Nephron progenitor cell (in vitro differentiated cells): Measurements from ENCODE around the gene ABCC8.

ENCODE experiments used
- DNase-seq: peaks from one replicate; pipeline ENCODE4 v3.0.0; 2021
- H3K27ac Mint-ChIP-seq: 2 replicates; pipeline ENCODE4 v1.8.0; 2021; ENCODE audit warnings: mild to moderate bottlenecking, moderate library complexity, mixed read lengths
- H3K27me3 Mint-ChIP-seq: 2 replicates; pipeline ENCODE4 v1.8.0; 2021; ENCODE audit warnings: mild to moderate bottlenecking, low read depth, mixed read lengths; ENCODE audit not compliant: poor library complexity
- H3K36me3 Mint-ChIP-seq: 2 replicates; pipeline ENCODE4 v1.8.0; 2021; ENCODE audit warnings: low read depth, mixed read lengths
- H3K4me1 Mint-ChIP-seq: 2 replicates; pipeline ENCODE4 v1.8.0; 2021; ENCODE audit warnings: mixed read lengths
- H3K4me3 Mint-ChIP-seq: 2 replicates; pipeline ENCODE4 v1.8.0; 2021; ENCODE audit warnings: mild to moderate bottlenecking, moderate library complexity, mixed read lengths
- H3K9me3 Mint-ChIP-seq: 2 replicates; pipeline ENCODE4 v1.8.0; 2021; ENCODE audit warnings: mild to moderate bottlenecking, moderate library complexity, mixed read lengths
- TF ChIP-seq, protein P1 (sequence below): fragments of 200-600 bp; sonication (generic); IDR thresholded peaks from 2 replicates; pipeline ENCODE4 v1.5.0; 2021; ENCODE audit warnings: antibody characterized with exemption

ABCC8 gene

DNA sequence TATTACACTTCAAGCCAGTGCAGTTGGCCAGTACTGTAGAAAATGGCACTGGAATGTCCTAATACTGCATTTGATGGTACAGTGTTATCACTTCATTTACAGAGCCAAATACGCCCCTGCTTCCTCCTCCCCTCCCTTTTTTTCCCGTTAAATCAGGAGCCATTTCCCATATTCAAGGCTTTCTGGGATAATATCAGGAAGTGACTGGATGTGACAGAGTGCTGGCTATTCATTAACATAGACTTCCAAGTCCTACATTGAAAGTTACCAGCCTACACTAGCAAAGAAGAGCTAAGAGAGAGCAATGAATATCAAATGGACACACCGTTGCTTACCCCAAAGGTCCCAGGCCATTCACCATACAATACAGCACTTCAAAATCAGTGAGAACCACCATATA, 32.1 kb upstream of the ABCC8 start:
- Mint-ChIP-seq H3K4me3 (no peak overlapping the region), H3K9me3 (no peaks in the 10 kb centered on the region), H3K27me3 (peaks cover 20% of the 10 kb centered on the region), H3K36me3 (no peaks in the 10 kb centered on the region), H3K27ac (no peak overlapping the region), H3K4me1 (peaks cover 8% of the 10 kb centered on the region)
- TF ChIP-seq, protein P1, sequence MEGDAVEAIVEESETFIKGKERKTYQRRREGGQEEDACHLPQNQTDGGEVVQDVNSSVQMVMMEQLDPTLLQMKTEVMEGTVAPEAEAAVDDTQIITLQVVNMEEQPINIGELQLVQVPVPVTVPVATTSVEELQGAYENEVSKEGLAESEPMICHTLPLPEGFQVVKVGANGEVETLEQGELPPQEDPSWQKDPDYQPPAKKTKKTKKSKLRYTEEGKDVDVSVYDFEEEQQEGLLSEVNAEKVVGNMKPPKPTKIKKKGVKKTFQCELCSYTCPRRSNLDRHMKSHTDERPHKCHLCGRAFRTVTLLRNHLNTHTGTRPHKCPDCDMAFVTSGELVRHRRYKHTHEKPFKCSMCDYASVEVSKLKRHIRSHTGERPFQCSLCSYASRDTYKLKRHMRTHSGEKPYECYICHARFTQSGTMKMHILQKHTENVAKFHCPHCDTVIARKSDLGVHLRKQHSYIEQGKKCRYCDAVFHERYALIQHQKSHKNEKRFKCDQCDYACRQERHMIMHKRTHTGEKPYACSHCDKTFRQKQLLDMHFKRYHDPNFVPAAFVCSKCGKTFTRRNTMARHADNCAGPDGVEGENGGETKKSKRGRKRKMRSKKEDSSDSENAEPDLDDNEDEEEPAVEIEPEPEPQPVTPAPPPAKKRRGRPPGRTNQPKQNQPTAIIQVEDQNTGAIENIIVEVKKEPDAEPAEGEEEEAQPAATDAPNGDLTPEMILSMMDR = no peak
- no peak for DNase-seq

DNA sequence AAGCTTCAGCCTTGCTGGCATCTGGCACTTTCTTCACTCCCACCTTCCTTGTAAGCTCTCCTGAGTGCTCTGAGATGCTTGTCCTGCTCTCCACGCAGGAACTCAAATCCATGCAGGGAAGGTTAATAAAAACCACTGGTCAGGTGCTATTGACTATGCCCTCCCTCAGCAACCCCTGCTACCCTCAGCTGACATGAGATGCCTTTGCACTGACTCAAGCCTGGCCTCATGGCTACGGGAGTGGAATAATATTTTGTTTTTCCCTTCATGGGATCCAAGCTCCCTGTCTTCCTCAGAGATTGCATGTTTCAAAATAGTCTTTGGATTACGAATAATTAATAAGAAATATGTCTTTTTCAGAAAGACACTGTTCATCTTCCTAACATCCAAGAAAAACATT, 31.7 kb upstream of the ABCC8 start:
- TF ChIP-seq, protein P1 = no peak
- Mint-ChIP-seq H3K4me1 (peaks cover 8% of the 10 kb centered on the region), H3K36me3 (no peaks in the 10 kb centered on the region), H3K4me3 (no peak overlapping the region), H3K27me3 (peaks cover 15% of the 10 kb centered on the region), H3K27ac (no peak overlapping the region), H3K9me3 (no peaks in the 10 kb centered on the region)
- no peak for DNase-seq

DNA sequence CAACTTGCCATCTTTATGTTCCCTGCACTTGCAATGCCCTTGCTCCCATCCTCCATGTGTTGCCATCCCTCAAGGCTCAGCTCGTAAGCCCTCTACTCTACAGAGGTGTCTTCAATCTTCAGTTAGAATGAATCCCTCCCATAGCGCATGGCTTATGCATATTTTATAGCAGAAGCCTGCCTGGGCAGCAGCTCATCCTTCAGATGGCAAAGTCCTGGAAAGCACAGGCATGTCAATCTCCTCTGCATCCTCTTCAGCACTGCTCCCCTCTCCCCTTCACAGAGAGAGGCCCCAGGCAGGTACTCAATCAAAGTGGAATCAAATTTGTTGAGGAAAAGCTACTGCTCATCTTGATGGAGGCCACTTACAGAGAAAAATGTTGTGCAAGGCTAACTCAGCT, 31.1 kb upstream of the ABCC8 start:
- no peak for DNase-seq
- peaks cover 15% of the 10 kb centered on the region for H3K27me3 Mint-ChIP-seq
- no peaks in the 10 kb centered on the region for H3K36me3 Mint-ChIP-seq
- TF ChIP-seq, protein P1 = no peak
- H3K4me1 Mint-ChIP-seq = peaks cover 8% of the 10 kb centered on the region
- no peak overlapping the region for H3K4me3 Mint-ChIP-seq
- no peaks in the 10 kb centered on the region for H3K9me3 Mint-ChIP-seq
- H3K27ac Mint-ChIP-seq = no peak overlapping the region

DNA sequence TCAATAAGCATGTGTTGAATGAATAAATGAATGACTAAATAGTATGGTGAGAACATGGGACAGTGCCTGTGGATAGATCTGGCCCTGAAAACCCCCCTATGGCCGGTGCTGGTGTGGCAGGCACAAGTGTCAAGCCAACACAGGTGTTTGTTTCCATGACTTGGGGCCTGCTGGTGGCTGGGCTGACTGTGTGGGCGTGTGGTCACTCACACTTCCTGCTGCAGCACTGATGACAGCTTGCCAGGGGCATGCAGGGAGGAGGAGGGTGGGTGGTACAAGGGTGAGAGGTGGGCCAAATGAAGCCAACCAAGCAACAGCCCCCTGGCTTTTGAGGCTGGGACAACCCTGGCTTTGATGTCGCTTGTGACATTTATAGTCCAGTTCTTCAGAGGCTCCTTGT, 30.3 kb upstream of the ABCC8 start:
- TF ChIP-seq, protein P1 = no peak
- no peak overlapping the region for H3K27ac Mint-ChIP-seq
- no peaks in the 10 kb centered on the region for H3K36me3 Mint-ChIP-seq
- H3K9me3 Mint-ChIP-seq = no peaks in the 10 kb centered on the region
- H3K4me1 Mint-ChIP-seq = peaks cover 8% of the 10 kb centered on the region
- no peak overlapping the region for H3K4me3 Mint-ChIP-seq
- H3K27me3 Mint-ChIP-seq = peaks cover 14% of the 10 kb centered on the region
- no peak for DNase-seq

DNA sequence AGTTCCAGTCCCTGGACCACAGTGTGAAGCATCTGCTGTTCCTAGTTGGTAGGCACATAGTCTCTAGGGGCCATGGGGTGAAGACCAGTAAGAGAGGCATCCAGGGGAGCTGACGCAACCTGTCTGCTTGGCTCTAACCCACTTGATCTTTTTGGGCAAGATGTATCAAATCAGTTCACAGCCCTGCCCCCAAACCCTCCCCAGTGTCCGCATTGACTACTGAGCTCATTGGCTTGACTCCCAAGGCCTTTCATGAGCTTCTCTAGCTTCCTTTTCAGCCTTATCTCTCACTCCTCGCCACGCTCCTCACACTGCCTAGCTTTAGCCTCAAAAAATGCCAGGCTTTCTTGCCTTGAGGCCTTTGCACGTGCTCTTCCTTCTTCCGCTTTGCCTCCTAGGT, 29.7 kb upstream of the ABCC8 start:
- Mint-ChIP-seq H3K9me3 (no peaks in the 10 kb centered on the region), H3K27ac (no peak overlapping the region), H3K27me3 (peaks cover 14% of the 10 kb centered on the region), H3K4me1 (peaks cover 8% of the 10 kb centered on the region), H3K36me3 (no peaks in the 10 kb centered on the region), H3K4me3 (no peak overlapping the region)
- TF ChIP-seq, protein P1 = no peak
- no peak for DNase-seq

DNA sequence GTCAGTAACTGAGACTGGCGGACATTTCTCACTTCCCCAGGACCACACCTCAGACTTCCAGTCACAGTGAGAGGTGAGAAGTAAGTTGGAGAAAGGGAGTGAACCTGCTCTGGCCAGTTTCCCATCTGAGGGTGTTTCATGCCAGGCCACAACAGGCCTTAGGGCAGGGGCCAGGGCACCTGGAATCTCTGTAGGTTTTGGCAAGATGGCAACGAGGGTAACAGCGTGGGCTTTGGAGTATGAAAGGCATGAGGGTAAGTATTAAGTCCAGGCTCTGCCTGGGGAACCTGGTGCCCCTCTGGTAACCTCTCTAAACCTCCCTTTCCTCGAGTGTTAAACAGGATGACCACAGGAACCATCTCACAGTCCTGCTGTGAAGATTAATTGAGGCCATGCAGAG, 28.5 kb upstream of the ABCC8 start:
- TF ChIP-seq, protein P1 = no peak
- Mint-ChIP-seq H3K36me3 (no peaks in the 10 kb centered on the region), H3K27me3 (peaks cover 19% of the 10 kb centered on the region), H3K4me3 (no peak overlapping the region), H3K4me1 (peaks cover 8% of the 10 kb centered on the region), H3K9me3 (no peaks in the 10 kb centered on the region), H3K27ac (no peak overlapping the region)
- no peak for DNase-seq
